GM21526 (cell line): ENCODE measurements around the gene SLC22A3.
"Not testable (repeated sequence)": the region's sequence is repeated elsewhere in the genome, so short reads cannot be mapped to it uniquely, and the experiment has no call there.

ENCODE experiments used
- ATAC-seq: cut with Tn5 transposase; IDR thresholded peaks from one replicate; pipeline ENCODE4 v1.9.1; 2021; ENCODE audit warnings: moderate library complexity; ENCODE audit not compliant: unreplicated experiment, low FRiP score

The SLC22A3 gene

DNA sequence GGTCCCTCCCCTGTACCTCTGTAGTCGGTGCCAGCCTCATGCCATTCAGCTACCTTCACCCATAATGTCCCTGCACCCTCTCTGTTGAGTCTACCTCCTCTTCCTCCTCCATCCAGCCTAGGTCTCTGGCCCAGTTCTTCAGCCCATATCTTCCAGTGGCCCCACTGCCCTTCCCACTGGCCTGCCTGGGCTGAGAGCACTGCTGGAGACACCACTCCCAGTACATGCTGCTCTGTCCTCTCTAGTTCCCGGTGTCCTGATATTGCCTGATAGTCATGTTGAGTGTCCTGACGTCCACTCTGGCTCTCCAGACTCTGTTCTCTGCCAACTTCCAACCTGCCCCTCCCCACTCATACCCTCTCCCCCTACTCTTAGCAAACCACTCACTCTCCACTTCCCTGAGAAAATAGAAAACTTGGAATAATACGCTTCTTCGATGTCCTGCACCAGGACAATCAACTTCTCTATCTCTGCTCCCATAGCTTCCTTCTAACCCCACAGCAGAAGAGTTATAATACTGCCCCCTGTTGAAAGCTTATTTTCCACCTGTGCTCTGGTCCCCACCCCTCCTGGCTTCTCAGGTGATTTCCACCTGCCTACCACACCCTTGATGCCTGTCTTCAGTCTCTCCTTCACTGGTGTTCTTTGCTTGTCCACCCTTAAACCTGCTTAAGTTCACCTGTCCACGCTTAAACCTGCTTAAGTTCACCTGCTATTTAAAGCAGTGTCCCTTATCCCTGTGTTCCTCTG, 19.8 kb downstream of the SLC22A3 start:
- ATAC-seq: no peak

DNA sequence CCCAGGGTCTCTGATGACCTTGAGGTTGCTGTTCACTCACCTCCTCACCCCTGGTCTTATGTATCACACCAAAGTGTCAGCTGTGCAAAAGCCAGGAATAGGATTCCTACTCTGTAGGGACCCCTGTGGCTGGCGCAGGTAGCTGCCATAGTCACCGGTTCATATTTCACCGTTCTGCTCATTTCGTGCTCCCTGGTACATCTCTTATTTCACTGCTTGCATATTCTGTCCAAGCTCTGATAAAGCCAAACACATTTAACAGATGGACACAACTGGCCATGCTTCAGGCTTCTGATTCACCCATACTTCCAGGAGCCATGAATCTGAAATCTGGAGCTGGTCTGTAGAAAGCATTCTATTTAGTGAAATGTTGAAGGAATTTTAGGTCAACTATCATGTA, 20.5 kb downstream of the SLC22A3 start:
- no peak for ATAC-seq

DNA sequence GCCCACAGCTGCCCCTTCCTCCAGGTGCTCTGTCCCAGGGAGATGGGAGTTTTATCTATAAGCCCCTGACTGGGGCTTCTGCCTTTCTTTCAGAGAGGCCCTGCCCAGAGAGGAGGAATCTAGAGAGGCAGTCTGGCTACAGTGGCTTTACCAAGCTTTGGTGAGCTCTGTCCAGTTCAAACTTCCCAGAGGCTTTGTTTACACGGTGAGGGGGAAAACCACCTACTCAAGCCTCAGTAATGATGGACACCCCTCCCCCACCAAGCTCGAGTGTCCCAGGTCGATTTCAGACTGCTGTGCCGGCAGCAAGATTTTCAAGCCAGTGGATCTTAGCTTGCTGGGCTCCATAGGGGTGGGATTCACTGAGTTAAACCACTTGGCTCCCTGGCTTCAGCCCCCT, 25.4 kb downstream of the SLC22A3 start:
- not testable (repeated sequence) for ATAC-seq

DNA sequence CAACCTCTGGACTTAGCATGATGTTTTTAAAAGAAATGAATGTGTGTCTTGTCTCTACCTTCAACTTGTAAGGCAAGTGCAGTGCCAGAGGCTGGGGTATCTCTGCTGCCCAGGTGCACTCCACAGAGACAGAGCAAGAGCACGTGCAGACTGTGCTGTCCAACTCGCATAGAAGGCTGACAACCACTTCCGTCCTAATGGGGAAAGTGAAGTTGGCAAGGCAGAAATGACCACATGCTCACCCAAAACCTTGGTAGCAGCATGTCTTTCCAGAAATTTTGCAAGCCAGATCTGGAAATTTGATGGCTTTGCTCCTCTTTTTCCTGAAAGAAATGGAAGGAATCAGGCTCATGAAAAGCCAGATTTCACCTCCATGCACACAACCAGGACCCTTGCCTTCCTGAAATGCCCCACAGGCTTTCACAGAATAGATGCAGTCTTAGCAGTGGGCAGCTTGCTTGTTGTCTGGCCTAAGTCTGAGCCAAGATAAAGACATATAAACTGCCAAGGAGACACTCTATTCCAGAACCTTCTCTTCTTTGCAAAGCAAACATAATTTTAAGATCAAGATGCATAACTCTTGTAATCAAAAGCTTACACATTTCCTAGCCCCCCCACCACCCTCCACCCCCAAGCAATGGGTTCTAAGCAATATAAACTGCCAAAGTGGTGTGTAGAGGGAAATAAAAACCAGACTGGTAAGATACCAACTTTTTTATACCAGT, 26.8 kb downstream of the SLC22A3 start:
- no peak for ATAC-seq

DNA sequence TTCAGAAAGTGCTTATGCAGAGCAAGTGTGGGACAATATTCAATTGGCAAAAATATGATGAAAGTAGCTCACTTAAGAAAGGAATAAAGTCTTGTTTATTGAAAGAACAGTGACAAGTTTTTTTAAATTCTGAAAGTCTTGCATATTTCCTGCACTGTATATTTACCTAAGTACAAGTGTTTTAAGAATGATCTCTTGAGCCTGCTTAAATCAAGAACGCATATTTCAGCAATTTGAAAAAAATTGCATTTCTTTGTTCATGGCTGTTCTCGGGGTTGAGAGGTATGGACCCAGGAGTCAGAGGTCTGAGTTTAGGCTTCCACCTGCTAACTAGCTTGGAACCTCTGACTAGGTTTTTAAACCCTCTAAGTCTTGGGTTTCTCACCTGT, 27.4 kb downstream of the SLC22A3 start:
- ATAC-seq: no peak

DNA sequence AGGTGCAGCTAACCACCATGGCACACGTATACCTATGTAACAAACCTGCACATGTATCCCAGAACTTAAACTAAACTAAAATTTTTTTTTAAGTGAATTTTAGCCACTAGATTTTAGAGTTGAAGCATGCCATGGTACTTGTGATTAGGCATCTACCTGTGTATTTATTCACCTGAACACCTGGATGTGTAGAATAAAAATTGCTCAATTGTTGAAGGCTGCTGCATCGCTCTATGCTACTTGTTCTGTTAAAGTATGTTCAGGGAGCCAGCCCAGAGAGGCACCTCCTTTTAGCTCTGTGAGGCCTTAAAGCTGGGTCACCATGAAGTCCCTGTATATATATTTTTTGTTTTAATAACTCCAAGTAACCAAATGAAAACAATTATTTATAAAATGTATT, 28.3 kb downstream of the SLC22A3 start:
- ATAC-seq: no peak

DNA sequence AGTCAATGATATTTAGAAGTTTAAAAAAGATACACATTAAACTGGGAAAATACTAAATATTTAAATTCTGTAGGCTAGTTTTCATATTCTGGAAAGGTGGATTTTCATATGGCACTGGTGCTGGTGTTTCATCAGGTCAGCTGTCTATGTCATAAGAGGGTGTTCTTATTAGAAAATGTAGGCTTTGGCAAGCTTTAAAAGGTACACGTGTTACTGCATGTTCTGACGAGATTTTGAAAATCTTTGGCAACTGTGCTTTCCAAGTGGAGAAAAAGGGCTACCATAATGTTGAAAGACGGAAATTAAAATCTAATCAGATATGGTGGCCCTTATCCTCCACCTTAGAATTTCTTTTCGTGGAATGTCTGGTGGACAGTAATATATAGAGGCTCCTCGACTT, 30.0 kb downstream of the SLC22A3 start:
- ATAC-seq: no peak

DNA sequence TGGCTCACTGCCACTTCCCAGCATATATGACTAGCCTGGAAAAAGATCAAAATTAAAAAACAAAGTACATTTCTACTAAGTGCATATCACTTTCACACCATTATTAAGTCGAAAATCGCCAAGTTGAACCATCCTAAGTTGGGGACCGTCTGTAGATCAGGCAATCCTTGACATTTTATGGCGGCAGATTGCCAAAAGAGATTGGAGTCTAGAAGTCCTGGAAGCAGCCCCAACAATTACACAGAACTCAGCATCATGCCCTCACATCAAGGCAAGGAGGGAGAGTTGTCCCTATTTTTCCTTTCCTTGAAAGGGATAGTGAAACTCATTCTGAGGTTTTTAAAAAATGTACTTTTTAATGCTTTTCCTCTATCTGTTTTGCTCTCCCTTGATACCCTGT, 30.7 kb downstream of the SLC22A3 start:
- no peak for ATAC-seq

DNA sequence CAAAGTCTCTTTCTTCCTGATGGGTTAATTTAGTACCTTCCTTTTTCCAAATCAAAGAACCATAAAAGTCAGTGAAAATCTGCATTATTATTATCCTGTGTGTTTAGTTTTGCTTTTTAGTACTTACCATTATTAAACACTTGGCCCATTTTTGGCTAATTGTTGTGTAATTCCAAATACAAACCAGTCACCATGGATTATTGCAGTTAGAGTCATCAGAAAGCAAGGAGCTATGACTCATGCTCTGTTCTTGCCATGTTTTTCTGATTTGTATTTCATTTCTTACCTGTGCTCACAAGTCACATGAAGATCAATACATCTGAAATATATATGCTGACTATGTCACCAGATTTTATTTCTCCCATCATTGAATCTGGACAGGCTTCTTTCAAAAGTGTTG, 31.3 kb downstream of the SLC22A3 start:
- no peak for ATAC-seq

DNA sequence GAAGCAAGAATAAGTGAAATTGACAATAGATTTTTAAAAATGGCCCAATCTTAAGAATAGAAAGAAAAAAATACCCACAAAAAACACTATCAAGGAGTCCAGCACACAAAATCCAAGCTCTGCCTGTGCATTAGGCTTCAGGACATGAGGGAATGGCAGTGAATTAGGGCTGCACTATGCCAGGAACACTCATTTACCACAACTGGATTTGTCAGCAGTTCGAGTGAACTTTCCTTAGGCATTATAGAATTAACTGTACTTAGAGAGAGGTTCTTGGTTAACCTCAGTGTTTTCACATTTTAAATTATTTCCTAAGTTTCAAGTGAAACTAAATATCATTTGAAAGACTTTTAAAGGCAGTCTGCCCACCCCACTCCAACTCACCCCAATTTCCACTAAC, 34.8 kb downstream of the SLC22A3 start:
- ATAC-seq: no peak

DNA sequence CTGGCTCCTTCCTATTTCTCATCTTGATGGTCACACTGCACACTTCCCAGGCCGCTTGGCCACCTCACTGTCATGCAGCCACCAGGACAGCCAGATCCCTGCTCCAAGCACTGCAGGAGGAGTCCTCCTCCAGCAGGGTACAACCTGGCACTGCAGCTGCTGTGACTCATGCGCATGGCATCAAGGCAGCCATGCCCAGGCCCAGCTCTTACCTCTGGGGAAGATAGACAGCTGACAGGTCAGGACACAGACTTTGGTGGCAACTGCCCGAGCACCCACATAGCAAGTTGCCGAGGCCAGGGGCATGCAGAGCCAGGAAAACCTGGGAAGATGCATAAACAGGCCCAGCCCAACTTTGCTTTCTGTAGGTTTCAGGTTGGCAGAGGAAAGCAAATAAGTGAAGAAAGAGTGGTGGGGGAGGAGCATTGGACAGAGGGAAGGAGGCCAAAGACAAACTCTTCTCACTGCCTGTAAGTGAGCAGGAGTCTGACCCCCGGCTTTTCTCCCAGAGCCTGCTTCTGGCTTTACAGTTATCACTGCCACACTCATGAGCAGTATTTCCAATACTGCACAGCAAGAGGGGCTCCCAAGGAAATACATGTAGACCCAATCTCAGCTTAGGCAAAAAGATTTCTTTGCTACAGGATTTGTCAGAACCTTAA, 38.8 kb downstream of the SLC22A3 start:
- ATAC-seq: no peak

DNA sequence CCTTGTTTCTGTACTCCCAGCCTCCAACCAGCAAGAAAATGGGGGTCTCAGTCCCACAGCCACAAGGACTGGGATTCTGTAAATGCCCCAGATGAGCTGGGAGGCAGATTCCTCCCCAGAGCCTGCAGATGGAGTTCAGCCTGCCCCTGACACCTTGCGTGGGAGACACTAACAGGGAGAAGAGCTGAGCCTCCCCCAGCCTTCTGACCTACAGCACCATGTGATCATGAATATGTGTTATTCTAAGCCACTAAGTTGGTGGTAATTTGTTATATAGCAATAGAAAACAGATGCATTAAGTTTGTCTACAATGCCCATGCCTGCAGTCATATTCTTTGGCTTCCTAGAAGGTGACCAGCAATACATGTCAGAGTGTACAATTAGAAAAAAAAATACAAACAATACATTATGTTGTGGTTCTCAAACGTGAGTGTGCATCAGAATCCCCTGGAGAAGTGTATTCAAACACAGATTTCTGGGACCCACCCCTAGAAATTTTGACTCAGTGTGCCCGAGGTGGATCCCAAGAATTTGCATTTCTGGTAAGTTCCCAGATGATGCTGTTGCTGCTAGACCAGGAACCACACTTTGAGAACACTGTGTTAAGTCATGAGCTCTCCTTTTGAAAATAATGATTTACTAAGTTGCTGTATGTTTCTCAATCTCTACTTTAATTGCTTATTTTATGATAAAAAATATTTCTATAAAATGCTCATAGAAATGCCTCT, 39.9 kb downstream of the SLC22A3 start:
- ATAC-seq: no peak

DNA sequence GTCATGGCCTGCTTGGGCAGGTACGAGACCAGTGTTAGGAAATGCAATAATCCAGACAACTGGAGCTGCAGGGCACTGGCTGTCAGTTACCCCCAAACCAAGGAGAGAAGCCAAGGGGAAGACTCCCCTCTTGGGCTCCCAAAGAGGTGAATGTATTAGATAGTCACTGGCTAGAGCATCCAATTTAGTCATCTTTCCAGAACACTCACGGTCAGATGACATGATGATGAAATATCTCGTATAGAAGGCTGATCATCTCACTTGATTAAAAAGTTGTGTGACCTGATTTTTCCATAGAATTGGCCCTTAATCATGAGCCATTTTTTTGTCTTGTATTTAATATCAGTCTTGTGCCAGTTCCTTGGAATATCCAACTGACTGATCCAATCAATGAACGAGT, 40.7 kb downstream of the SLC22A3 start:
- no peak for ATAC-seq

DNA sequence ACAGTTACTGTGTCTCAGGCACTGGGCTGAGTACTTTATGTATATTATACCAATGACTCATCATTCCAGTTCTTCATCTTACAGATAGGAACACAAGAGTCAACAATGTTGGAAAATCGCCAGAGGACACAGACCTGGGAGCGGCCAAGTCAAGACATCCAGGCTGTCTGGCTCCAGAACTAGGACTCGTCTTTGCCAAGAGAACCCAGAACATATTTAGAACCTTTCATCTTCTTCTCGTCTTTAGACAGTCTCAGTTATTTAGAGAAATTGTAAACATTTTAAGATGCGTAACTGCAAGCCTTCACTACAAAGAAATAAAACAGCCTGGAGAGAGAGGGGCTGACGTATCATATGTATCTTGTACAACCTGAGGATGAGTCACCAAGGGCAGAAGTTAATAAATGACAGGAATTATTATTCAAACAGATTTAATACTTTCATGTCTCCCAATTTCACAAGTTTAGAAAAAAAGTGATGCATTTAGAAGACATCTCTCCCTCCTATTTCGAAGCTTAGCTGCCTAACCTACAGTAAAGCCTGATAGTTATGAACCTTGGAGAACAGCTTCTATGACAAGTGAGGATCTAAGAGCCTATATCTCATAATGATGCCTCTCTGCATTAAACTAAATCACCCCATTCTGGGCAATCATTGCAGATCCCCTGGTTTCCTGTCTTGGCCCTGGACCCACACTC, 43.4 kb downstream of the SLC22A3 start:
- ATAC-seq: no peak

DNA sequence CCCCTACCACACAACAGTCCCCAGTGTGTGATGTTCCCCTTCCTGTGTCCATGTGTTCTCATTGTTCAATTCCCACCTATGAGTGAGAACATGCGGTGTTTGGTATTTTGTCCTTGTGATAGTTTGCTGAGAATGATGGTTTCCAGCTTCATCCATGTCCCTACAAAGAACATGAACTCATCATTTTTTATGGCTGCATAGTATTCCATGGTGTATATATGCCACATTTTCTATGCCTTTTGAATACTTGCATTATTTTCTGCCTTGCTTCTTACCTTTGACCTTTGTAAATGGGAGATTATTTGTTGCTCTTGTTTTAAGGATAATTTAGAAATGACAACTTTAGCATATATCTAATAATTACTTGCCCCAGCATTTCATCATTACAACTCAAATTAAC, 45.3 kb downstream of the SLC22A3 start:
- ATAC-seq: not testable (repeated sequence)

DNA sequence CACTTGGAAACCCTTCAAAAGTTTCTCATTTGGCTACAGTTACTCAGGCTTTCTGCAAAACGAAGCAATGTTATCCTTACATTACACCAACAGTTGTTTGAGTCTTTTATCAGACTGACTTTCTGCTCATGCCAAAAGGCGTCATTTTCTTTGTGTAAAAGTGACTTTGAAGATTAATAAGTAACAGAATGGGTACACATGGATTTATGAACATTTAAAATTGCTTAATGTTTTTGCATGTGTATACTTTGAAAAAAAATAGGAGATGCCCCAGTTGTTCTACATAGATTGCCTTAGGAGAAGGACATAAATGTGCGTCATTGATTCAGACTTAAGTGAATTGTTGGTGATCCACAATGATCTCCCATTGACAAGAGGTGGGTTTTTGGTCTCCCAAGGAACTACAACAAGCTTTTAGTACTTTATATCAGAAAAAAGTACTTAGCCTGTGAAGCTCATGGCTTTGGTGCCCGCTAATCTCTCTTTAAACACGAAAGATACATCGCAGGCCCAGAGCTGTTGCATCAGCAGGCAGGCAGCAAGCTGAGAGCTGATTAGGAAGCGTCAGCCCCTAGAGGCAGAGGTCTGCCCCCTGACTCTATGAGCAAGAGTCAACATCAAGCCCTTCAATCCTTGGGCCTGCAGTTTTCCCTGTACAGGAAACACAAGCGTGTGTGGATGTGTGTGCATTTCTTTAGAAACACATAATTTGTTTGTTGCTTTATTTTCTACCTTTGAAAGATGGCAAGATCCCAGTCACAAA, 45.9 kb downstream of the SLC22A3 start:
- ATAC-seq: no peak

DNA sequence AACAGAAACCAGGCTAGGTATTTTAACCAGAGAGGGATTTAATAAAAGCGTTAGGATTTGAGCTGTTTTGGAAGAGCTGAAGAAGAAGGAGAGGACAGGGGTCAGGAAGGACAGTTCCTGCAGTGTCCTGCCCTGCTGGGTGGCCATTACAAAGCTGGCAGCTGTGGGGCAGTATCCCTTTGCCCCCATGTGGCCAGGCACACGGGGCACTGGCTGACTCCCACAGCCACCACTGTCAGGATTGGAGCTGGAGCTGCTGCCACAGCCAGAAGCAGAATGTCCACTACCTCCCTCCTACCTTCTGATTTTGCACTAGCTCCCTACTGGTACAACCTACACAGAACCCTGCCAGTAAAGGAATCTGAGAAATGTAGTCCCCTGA, 46.5 kb downstream of the SLC22A3 start:
- no peak for ATAC-seq

DNA sequence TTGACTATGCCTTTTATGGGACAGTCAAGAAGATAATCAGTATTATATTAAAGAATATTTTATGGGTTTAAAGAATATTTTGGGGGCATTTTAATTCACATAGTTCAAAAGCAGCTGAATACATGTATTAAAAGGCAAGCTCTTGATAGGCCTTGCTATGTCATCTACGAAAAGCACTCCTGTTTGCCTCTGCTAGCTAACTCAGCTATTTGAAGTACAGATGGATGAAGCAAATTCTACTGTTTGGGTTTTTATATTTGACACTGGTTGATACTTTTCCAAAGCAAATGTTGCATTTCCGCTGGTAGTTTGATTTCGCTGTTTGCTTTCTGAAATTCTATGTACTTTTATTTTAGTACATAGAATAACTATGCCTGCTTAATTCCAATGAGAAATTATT, 47.0 kb downstream of the SLC22A3 start:
- no peak for ATAC-seq

DNA sequence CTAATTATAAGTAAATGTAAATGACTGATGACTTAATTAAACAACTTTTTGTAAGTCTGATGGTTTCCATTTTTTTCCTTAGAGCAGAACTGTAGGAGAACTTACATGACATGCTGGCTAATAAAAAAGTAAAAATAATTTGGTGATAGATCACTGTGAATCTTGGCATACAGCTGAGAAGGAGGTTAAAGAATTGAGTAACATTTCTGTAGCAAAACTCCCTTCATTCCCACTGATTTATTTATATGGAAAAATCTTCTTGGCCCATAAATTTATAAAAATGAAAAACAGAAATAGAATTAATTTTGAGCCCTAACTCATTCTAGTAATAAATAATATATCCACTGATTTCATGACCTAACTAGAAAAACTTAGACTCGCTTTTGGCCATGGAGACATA, 48.1 kb downstream of the SLC22A3 start:
- no peak for ATAC-seq
